DMS153 (cell line): ENCODE data around the gene RPGRIP1L.
"Not testable (repeated sequence)": the region's sequence is repeated elsewhere in the genome, so short reads cannot be mapped to it uniquely, and the experiment has no call there.

Source experiments
- DNase-seq: peaks from one replicate; lab custom pipeline; 2025; lab: John Stamatoyannopoulos, UW

The RPGRIP1L gene

GRCh38 chr16:53712065-53712464, 8.4 kb upstream of the RPGRIP1L start:
- DNase-seq: no peak

DNA sequence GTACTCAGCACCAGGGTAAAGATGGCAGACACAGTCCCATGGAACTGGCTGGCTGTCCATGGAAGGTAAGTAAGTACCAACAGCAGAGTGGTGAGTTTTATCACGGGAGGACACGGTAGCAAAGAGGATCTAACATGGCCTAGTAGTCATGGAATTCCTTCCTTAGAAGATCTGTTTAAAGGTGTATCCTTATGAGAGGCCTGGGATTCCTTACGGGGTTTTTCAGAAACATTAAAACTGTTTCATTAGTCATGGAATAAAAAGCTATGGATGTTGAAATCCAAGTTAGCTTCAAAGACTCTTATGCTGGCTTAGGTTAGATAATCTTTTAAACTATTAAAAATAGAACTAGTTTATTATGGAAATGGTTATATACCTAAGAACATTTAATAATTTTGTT, 7.7 kb upstream of the RPGRIP1L start:
- DNase-seq: no peak

- no peak for DNase-seq
Observed at GRCh38 chr16:53708490-53708889, 4.8 kb upstream of the RPGRIP1L start.

DNA sequence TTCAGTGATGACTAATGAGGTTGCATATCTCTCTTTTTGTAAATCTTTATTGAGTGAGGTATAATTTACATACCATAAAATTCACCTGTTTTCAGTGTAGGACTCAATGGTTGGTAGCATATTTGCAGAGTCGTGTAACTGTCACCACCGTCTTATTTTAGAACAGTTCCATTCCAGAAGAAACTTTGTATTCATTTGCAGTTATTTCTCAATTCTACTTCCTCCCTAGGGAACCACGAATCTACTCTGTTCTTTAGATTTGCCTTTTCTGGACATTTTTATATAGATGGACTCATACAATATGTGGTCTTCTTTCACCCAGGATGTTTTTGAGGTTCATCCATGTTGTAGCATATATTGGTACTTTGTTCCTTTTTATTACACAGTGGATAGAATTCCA, 4.0 kb upstream of the RPGRIP1L start:
- DNase-seq: no peak

- no peak for DNase-seq
Observed at GRCh38 chr16:53704445-53704813, 770 bp upstream of the RPGRIP1L start.

GRCh38 chr16:53698271-53698670, 5.4 kb downstream of the RPGRIP1L start:
- DNase-seq: not testable (repeated sequence)

DNA sequence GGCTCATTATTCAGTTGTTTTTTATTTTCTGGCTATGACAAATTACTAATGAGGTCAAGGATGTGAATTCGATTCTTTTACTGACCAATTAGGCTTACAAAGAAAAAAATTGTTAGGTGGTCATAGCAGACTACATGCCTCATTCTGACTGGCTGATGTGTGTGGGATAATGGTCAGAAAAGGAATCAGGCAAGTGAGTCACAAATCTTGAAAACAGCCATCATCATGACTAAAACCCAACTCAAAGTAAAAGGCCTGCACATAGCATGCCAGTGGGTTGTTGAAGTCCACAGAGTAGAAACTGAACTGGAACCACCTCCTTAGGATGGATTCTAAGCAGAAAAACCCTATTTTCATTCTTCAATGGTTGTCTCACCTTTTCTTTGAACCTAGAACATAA, 8.6 kb downstream of the RPGRIP1L start:
- DNase-seq: no peak

DNA sequence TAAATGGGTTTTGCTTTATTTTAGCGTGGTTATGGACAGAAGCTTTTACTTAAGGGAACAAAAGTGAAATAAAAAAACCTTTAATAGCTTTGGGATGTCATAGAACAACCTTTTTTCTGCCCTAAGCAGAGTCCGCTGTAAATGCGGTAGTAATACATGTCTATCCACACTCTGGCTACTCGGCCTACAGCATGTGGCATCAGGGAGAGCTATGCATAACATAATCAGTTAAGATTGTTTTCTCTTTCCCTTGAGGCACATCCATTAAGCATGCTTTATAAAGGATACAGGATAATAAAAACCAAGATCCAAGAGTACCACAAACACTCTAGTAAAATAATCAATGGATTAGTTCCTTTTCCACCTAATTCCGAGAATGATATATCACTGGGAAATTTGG, 10.3 kb downstream of the RPGRIP1L start:
- DNase-seq: no peak

GRCh38 chr16:53692146-53692545, 11.5 kb downstream of the RPGRIP1L start:
- DNase-seq: no peak

- DNase-seq: no peak
Observed at GRCh38 chr16:53690771-53691170, 12.9 kb downstream of the RPGRIP1L start.

- DNase-seq: no peak
Observed at GRCh38 chr16:53689636-53690035, 14.0 kb downstream of the RPGRIP1L start.

- no peak for DNase-seq
Observed at GRCh38 chr16:53686710-53687109, 16.9 kb downstream of the RPGRIP1L start.

- DNase-seq: not testable (repeated sequence)
Observed at GRCh38 chr16:53685334-53685733, 18.3 kb downstream of the RPGRIP1L start.

DNA sequence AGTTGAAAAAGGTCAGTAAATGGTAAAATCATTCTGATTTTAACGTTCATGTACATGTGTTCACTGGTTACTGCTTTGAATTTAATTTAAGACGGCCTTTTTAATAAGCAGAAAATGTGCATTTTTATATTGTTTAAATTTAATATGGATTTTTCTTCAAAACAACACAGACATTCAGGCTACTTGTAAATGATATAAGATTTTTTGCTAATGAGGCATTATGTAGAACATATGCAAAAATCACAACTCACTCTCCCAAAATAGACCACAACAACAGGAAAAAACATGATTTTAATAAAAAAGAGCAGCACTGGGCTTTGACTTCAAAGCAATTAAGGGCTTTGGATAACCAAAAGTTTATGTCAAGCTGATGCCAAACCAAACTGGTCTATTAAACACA, 22.3 kb downstream of the RPGRIP1L start:
- no peak for DNase-seq

- DNase-seq: no peak
Observed at GRCh38 chr16:53680756-53681155, 22.9 kb downstream of the RPGRIP1L start.

DNA sequence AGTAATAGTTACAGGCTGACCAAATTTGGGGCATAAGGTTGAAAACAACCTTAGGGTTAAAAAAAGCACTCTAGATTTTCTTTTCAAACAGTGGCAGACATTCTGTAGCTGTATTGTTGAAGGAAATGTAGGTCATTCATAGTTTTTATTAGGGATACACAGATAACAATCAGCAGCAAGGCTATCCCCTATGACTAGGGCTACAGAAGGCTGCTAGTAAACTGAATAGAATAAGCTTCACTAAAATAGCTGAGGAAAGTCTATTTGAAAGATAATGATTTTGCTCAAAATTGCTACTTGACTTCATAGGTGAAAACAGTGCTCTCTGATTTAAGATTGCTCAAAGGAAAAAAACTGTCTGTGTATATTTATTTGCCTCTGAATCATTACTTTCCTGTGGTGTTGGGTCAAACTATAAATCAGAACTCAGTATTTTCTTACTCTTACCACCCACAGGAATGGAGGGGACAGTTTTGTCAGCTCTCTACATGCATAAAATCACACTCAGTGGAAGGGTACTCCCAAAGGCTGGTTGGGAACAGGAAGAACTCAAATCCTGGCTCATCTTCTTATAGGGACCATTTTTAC, 24.8 kb downstream of the RPGRIP1L start:
- DNase-seq: no peak

DNA sequence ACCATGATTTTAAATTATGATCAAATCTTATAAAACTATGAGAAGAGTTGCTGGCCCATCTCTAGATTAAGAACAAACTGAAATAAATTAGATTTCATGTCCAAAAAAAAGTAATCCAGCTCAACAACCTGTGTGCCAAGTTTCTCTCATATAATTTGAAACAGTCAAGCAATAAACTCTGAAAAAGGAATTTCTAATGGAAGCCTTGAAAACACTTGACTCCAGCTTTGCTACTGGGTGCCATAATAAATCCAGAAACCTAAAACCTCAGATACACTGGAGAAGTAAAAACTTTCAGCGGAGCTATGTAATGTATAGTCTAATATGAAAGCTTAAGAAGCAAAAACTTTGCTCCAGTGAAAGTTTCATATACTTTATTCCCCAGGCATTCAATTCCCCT, 25.5 kb downstream of the RPGRIP1L start:
- DNase-seq: no peak

- no peak for DNase-seq
Observed at GRCh38 chr16:53673189-53673588, 30.5 kb downstream of the RPGRIP1L start.

DNA sequence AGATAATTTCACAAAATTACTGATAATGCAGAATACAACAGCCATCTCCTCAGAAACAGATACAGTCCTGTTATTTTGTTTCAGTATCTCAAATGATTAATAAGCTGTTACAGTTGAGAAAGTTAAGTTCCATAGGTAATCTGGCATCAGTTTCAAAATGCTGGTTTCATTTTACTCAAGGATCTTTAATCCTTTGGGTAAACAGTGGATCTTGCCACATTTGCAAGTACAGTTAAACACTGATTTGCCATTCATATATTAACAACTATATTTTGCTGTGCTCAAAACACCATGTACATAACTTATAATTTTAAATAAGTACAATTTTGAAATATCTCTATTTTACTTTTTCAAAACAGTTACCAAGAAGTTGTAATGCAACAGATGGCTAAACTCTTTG, 31.2 kb downstream of the RPGRIP1L start:
- no peak for DNase-seq

DNA sequence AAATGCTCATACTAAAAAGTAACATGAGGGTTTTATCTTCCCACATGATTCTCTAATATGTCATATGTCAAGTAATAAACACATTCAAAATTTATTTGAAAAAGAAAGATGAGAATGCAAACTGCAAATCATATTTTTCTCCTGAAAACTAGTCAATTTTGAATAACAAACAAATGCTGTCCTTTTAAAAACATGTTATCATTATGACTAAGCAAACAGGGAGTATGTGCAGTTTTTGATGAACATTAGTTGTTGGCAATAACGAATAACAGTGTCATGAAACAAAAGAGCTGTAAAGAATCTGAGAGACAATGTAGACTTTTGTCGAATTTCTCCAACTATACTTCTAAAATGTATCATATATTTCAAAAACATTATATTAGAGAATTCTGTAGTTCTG, 34.8 kb downstream of the RPGRIP1L start:
- DNase-seq: no peak

DNA sequence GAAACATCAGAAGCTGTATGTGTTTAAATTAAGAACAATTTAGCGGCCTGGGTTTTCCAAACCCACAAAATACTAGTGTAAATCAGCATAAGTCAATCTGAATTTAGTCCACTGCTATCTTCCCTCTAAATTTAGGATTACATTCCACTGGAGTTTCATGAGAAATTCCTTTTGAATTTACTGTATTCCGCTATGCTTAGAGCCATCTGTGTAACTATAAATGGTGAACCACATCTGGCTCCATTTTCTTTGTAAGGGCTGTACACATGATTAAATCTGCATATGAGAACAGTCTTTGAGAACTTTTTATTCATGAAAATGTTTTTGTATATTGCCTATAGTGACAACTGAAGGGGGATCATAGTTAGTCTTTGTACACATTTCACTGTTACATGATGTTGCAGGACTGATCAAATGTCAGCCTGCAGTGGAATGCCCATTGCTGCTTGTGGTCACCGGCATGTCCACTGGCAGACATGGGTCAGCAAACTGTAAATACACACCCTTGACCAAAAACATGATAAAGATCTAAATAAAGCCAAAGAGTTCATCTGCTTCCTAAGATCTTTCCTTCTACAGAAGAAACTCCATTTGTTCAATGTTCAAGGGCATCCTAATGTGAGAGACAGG, 36.8 kb downstream of the RPGRIP1L start:
- DNase-seq: no peak

- no peak for DNase-seq
Observed at GRCh38 chr16:53664724-53665345, 38.8 kb downstream of the RPGRIP1L start.

GRCh38 chr16:53662072-53662471, 41.6 kb downstream of the RPGRIP1L start:
- DNase-seq: no peak

- DNase-seq: no peak
Observed at GRCh38 chr16:53654946-53655345, 48.7 kb downstream of the RPGRIP1L start.
